Gastrocnemius medialis (tissue), 4 donors: ENCODE measurements around the gene NFKBIL1.

Source experiments
- CTCF ChIP-seq, 5 experiments: fragments of 450-650 bp in 3 of 5; fragments of 200-600 bp in 2 of 5; sonication (generic) in 2 of 5; IDR thresholded peaks in 4 of 5; conservative IDR thresholded peaks in 1 of 5; 1 replicate in 4 of 5; 2 replicates in 1 of 5; pipeline ENCODE4 v1.5.1; 2016 to 2019; ENCODE audit warnings: antibody characterized with exemption in 5 of 5, mild to moderate bottlenecking in 3 of 5, moderate library complexity in 3 of 5
- POLR2A ChIP-seq, 2 donors: fragments of 450-650 bp; IDR thresholded peaks; one replicate each; pipeline ENCODE4 v1.6.1; 2017; ENCODE audit warnings: antibody characterized with exemption in 2 of 2, mild to moderate bottlenecking in 2 of 2, moderate library complexity in 2 of 2

DNA sequence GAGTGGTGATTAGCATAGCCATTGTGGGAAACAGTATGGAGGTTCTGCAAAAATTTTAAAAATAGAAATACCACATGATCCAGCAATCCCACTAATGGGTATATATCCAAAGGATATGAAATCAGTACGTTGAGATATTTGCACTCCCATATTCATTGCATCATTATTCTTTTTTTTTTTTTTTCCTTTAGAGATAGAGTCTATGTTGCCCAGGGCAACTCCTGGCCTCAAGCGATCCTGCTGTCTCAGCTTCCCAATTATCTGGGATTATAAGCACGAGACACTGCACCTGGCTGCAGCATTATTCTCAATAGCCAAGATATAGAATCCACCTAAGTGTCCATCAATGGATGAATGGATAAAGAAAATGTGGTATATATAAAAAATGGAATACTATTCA, 25.6 kb upstream of the NFKBIL1 start:
- TF ChIP-seq CTCF (IDR thresholded peaks at IDR 0.05 in 4 of 5, conservative IDR thresholded peaks at IDR 0.05 in 1 of 5) (no peak), POLR2A (IDR thresholded peaks at IDR 0.05) (no peak)
